GM21717 (cell line): Measurements from ENCODE around the gene FOXA1.
A peak's percentile ranks its signal among the peaks of the same experiment; 100 is the strongest.

Source experiments
- ATAC-seq: cut with Tn5 transposase; IDR thresholded peaks from one replicate; pipeline ENCODE4 v1.9.1; 2021; ENCODE audit warnings: mild to moderate bottlenecking, moderate library complexity; ENCODE audit not compliant: unreplicated experiment

FOXA1 gene

GRCh38 chr14:37602605-37603453, 7.8 kb upstream of the FOXA1 start:
- no peak for ATAC-seq

DNA sequence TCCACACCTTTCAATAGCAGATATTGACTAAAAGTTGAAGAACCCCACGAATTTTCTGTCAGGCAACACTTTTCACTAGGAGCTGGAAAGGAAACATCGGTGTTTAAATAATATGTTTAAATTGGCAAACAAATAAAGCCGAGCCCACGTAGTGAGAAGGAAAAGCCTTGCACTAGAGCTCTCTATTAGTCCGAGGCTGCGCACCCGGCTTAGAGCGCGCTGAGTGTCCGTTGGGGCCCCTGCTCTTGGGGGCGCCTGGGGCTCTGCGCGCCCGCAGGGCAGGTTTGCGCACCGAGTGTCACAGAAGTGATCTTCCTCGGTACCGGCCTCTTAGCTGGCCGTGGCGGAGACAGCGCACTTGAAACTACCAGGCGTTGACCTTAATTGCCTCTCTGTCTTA, 6.8 kb upstream of the FOXA1 start:
- no peak for ATAC-seq

DNA sequence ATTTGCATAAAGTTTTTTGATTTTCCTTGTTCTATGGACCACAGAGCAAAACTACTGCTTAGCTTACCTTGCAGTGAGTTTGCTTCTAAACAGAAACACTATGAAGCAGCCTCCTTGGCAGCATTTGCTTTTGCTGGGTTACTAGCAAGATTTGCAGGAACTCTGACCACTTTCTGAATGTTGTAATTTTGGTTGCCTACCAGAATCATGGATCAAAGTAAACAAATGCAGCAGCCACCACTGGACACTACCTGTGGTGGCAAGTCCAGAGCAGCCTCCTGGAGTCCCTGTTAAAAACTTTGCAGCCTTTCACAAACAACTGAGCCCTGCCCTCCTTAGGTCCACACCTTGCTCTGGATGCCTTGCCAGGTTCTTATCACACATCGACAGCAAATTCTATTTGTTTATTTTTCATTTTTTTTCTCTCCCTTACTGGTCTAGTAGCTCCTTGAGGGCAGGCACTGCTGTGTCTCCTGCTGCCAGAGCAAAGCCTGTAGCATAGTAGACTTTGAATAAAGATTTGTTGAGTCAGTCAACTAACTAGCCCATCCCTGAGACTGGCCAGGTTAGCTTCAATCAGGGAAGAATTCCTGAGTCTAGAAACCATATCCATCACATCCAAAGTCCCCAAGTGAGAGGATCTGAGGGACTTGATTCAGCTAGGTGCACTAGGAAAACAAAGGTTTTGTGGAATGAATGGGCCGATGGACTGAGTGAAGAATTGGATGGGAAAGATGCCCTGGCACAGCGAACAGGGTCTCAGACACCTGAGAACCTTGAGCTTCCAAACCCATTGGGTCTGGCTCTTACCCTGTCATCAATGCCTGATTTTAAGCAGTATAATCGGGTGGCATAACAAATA, 6.1 kb upstream of the FOXA1 start:
- no peak for ATAC-seq

- ATAC-seq: no peak
Measured at GRCh38 chr14:37599507-37600368, 4.7 kb upstream of the FOXA1 start.

- ATAC-seq: no peak
Measured at GRCh38 chr14:37598747-37599506, 3.9 kb upstream of the FOXA1 start.

GRCh38 chr14:37597914-37598746, 3.1 kb upstream of the FOXA1 start:
- ATAC-seq: no peak

- no peak for ATAC-seq
Measured at GRCh38 chr14:37597538-37597913, 2.5 kb upstream of the FOXA1 start.

GRCh38 chr14:37596790-37597472, 1.9 kb upstream of the FOXA1 start:
- ATAC-seq: no peak

- peak; percentile 83 for ATAC-seq
Measured at GRCh38 chr14:37595809-37596621, 966 bp upstream of the FOXA1 start.

- ATAC-seq: no peak
Measured at GRCh38 chr14:37594238-37594970, 645 bp downstream of the FOXA1 start.

DNA sequence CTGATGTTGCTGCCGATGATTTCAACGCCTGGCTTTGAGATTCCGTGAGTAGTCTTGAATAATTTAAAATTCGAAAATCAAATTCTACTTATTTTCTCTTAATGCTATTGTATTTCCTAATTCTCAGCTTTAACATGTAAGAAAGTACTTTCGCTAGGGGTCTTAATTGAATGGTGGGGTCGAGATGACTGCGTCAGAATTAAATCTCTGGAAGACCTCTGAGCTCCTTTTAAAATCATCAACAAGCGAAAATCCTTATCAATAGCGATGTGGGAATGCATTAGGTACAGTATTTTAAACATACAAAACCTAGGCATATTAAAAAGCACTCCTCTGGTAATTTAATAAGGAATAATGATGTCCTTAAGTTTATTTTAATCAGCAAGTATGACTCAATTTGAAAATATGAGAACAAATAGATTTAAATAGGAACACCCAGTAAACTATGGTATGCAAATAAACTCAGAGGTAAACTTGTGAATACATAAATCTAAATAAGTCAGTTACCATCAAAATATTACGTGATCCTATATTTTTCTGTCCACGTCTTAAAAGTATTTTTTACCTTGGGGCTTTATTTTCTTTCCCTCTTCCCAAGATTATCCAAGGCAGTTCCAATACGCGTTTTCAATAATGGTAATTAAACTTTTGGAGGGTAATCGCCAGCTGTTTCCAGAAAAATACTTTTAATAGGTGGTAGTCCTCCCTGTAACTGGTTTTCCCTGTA, 1.4 kb downstream of the FOXA1 start:
- ATAC-seq: no peak

- ATAC-seq: no peak
Measured at GRCh38 chr14:37592482-37593408, 2.3 kb downstream of the FOXA1 start.

DNA sequence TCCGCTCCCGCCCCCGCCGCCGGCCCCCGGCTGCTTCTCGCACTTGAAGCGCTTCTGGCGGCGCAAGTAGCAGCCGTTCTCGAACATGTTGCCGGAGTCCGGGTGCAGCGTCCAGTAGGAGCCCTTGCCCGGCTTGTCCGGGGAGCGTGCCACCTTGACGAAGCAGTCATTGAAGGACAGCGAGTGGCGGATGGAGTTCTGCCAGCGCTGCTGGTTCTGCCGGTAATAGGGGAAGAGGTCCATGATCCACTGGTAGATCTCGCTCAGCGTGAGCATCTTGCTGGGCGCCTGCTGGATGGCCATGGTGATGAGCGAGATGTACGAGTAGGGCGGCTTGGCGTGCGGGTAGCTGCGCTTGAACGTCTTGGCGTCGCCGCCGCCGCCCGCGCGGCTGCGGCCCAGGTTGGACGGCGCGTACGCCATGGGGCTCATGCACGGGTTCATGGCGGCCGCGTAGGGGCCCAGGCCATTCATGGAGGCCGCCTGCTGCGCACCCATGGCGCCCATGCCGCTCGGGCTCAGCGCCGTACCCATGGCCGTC, 3.0 kb downstream of the FOXA1 start:
- no peak for ATAC-seq

DNA sequence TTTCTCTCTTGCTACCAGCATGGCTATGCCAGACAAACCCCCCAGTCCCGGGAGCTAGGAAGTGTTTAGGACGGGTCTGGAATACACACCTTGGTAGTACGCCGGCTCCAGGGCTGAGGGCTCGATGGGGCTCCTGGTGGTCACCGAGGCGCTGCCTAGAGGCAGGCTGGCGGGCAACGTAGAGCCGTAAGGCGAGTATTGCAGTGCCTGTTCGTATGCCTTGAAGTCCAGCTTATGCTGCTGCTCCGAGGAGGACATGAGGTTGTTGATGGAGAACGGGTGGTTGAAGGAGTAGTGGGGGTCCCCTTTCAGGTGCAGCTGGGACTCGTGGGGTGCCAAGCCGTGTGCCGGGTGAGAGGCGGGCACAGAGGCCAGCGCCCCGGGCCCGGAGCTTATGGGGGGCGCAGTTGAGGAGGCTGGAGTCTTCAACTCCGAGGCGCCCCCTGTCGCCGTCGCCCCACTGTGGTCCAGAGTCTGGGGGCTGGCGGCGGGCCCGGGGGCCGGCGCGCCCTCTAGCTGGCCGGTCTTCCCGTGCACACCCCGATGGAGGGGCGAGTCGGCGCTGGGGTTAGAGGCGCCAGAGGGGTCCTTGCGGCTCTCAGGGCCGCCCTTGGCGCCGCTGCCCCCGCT, 3.6 kb downstream of the FOXA1 start:
- ATAC-seq: no peak
